Mononuclear cell (primary cell): Measurements from ENCODE around the gene RALA. TPM values are rescaled to one million over a fixed set of nuclear protein-coding genes. Genes with fewer than 3 reads are reported as not detected.
"Not testable (repeated sequence)": the region's sequence is repeated elsewhere in the genome, so short reads cannot be mapped to it uniquely, and the experiment has no call there.

Experiments
- H3K27me3 ChIP-seq: 2 replicates; pipeline ENCODE4 v1.6.0; 2011; ENCODE audit warnings: low read length, control low read depth; ENCODE audit not compliant: insufficient read depth
- H3K4me1 ChIP-seq: 2 replicates; pipeline ENCODE4 v1.5.1; 2011; ENCODE audit warnings: mild to moderate bottlenecking, low read length, control low read depth; ENCODE audit not compliant: insufficient read depth
- H3K4me3 ChIP-seq: 2 replicates; pipeline ENCODE4 v1.5.1; 2011; ENCODE audit warnings: mild to moderate bottlenecking, low read length, moderate library complexity
- H3K9me3 ChIP-seq: 2 replicates; pipeline ENCODE4 v1.5.1; 2011; ENCODE audit warnings: low read depth, mild to moderate bottlenecking, control low read depth, low read length
- total RNA-seq: library from RNA; depleted of rRNA; stranded (reverse); fragments of >200 nt; gene quantifications from one replicate; pipeline ENCODE4 v1.2.3, GENCODE V29; 2012

The RALA gene
- total RNA-seq, 1 donor = 10.6 TPM

- Histone ChIP-seq H3K4me1 (no peaks in the 10 kb centered on the region), H3K27me3 (no peaks in the 10 kb centered on the region), H3K9me3 (no peaks in the 10 kb centered on the region), H3K4me3 (no peak overlapping the region)
Measured at GRCh38 chr7:39741942-39742623, 118.7 kb downstream of the RALA start.

GRCh38 chr7:39744620-39745019 lies 121.2 kb downstream of the RALA start:
- Histone ChIP-seq H3K4me3 (no peak overlapping the region), H3K4me1 (no peaks in the 10 kb centered on the region), H3K9me3 (no peaks in the 10 kb centered on the region), H3K27me3 (no peaks in the 10 kb centered on the region)

DNA sequence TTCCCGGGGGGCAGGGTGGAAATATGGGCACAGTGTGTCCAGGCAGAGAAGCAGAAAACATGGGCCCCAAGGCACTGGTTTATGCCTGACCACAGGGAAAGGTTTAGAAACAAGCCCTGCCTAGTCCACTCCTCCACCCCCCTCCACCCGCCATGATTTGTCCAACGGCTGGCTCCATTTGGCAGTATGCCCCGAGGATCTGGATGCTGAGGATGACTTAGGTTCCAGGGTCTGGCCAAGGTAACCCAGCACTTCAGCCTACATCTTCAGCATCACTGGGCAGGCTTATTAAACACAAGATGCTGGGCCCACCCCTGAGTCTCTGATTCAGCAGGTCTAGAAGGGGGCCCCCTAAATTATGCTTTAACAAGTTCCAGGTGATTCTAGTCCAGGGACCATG lies 121.9 kb downstream of the RALA start:
- H3K4me3 ChIP-seq = no peak overlapping the region
- H3K4me1 ChIP-seq = no peaks in the 10 kb centered on the region
- H3K27me3 ChIP-seq = no peaks in the 10 kb centered on the region
- no peaks in the 10 kb centered on the region for H3K9me3 ChIP-seq

- no peaks in the 10 kb centered on the region for H3K27me3 ChIP-seq
- H3K4me3 ChIP-seq = no peak overlapping the region
- no peaks in the 10 kb centered on the region for H3K9me3 ChIP-seq
- no peaks in the 10 kb centered on the region for H3K4me1 ChIP-seq
Measured at GRCh38 chr7:39746103-39746819, 122.9 kb downstream of the RALA start.

DNA sequence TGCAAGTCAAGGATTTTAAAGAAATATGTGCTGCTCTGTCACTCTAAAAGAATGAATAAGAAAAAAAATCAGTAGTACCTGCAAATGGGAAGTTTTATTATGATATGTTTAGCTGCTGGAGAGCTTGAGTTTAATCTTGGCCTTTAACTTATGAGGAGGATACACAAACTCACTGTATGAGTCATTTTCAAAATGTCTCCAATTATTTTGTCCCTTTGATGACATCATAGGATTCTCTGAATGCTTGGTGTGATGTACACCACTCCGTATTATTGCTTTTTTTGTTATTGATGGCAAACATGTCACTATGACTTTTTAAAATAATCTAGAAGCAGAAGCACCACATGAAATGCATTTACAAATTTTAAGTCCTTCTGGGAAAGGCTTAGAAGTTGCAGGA lies 125.8 kb downstream of the RALA start:
- no peak overlapping the region for H3K4me3 ChIP-seq
- no peaks in the 10 kb centered on the region for H3K9me3 ChIP-seq

GRCh38 chr7:39749717-39750116 lies 126.3 kb downstream of the RALA start:
- Histone ChIP-seq H3K27me3 (no peaks in the 10 kb centered on the region), H3K4me1 (no peaks in the 10 kb centered on the region), H3K9me3 (no peaks in the 10 kb centered on the region), H3K4me3 (no peak overlapping the region)

More for the DNA sequence above, 125.8 kb downstream of the RALA start:
- H3K4me1 ChIP-seq = no peaks in the 10 kb centered on the region
- H3K27me3 ChIP-seq = no peaks in the 10 kb centered on the region

DNA sequence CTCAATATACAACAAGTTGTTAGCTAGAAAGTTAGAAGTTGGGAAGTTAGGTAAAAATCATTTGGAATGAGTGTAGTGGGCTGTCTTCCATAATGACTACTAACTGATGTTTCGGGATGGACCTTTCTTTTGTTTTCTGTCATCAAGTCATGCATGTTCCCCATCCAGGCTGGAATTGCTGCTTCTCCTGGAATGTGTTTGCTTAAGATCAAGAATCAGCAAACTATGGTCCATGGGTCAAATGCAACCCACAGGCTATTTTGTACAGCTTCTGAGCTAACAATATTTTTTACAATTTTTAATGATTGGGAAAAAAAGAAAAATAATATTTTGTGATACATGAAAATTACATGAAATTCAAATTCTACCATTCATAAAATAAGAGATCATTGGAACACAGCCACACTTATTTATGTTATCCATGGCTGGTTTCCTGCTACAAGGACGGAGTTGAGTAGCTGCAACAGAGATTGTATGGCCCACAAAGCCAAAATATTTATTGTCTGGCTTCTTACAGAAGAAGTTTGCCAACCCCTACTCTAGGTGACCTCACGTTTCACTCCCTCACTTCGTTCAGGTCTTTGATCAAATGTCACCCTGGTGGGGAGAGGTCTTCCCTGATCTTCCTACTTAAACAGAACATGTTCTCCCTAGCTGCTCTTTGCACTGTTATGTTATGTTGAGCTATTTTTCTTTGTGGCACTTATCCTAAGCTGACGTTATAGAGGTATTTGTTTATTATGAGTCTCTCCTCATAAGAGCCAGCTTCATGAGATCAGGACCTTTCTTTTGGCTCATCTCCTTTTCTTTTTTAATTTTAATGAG lies 127.1 kb downstream of the RALA start:
- Histone ChIP-seq H3K4me1 (no peaks in the 10 kb centered on the region), H3K27me3 (no peaks in the 10 kb centered on the region), H3K9me3 (no peaks in the 10 kb centered on the region), H3K4me3 (no peak overlapping the region)

- H3K4me1 ChIP-seq, H3K27me3 ChIP-seq, H3K4me3 ChIP-seq, H3K9me3 ChIP-seq: not testable (repeated sequence)
Measured at GRCh38 chr7:39753237-39753636, 129.9 kb downstream of the RALA start.

- Histone ChIP-seq H3K4me3 (no peak overlapping the region), H3K27me3 (no peaks in the 10 kb centered on the region), H3K4me1 (no peaks in the 10 kb centered on the region), H3K9me3 (no peaks in the 10 kb centered on the region)
Measured at GRCh38 chr7:39753823-39754325, 130.5 kb downstream of the RALA start.

- Histone ChIP-seq H3K9me3 (no peaks in the 10 kb centered on the region), H3K4me3 (no peak overlapping the region), H3K27me3 (no peaks in the 10 kb centered on the region), H3K4me1 (no peaks in the 10 kb centered on the region)
Measured at GRCh38 chr7:39754326-39755120, 131.2 kb downstream of the RALA start.

GRCh38 chr7:39757604-39758003 lies 134.2 kb downstream of the RALA start:
- Histone ChIP-seq H3K27me3 (no peaks in the 10 kb centered on the region), H3K4me1 (no peaks in the 10 kb centered on the region), H3K9me3 (no peaks in the 10 kb centered on the region), H3K4me3 (no peak overlapping the region)

Other genes with a start within 250 kb of the RALA start
- 10.1 TPM for gene YAE1, start 57.2 kb upstream of the RALA start, total RNA-seq